Neuronal stem cell (in vitro differentiated cells): ENCODE data around the gene BCL2.

ENCODE experiments used
- DNase-seq: peaks from one replicate; pipeline ENCODE4 v3.0.0-alpha.2; 2013; ENCODE audit warnings: low spot score
- H2AFZ ChIP-seq: one replicate; pipeline ENCODE4 v1.6.1; 2013; ENCODE audit warnings: mild to moderate bottlenecking, low read length, inconsistent platforms
- H2AK5ac ChIP-seq: 2 replicates; pipeline ENCODE4 v1.6.1; 2013; ENCODE audit warnings: low read depth, mild to moderate bottlenecking, inconsistent platforms, low read length, moderate library complexity, mixed read lengths
- H2BK120ac ChIP-seq: 2 replicates; pipeline ENCODE4 v1.6.1; 2013; ENCODE audit warnings: low read depth, mild to moderate bottlenecking, inconsistent platforms, low read length, moderate library complexity, mixed read lengths
- H2BK12ac ChIP-seq: one replicate; pipeline ENCODE4 v1.6.1; 2013; ENCODE audit warnings: low read length, inconsistent platforms
- H2BK15ac ChIP-seq: 2 replicates; pipeline ENCODE4 v1.6.1; 2013; ENCODE audit warnings: mild to moderate bottlenecking, low read length, inconsistent platforms, mixed read lengths
- H2BK5ac ChIP-seq: one replicate; pipeline ENCODE4 v1.6.1; 2013; ENCODE audit warnings: inconsistent platforms, mild to moderate bottlenecking, low read length, moderate library complexity
- H3K14ac ChIP-seq: one replicate; pipeline ENCODE4 v1.6.1; 2013; ENCODE audit warnings: low read length, inconsistent platforms
- H3K18ac ChIP-seq: 2 replicates; pipeline ENCODE4 v1.6.1; 2013; ENCODE audit warnings: low read length, inconsistent platforms
- H3K23ac ChIP-seq: 2 replicates; pipeline ENCODE4 v1.6.1; 2013; ENCODE audit warnings: low read depth, mild to moderate bottlenecking, mixed read lengths, low read length, inconsistent platforms; ENCODE audit not compliant: poor library complexity
- H3K27ac ChIP-seq: replicated peaks from 3 replicates; pipeline ENCODE4 v1.5.1; 2013; ENCODE audit warnings: low read length, inconsistent platforms
- H3K27me3 ChIP-seq, 3 experiments: 2 replicates each; pipeline ENCODE4 v1.6.1; 2013; ENCODE audit warnings: low read length in 3 of 3, mild to moderate bottlenecking in 2 of 3, inconsistent platforms in 1 of 3, low read depth in 1 of 3, mixed read lengths in 1 of 3, moderate library complexity in 1 of 3; ENCODE audit not compliant: control insufficient read depth in 3 of 3, insufficient read depth in 3 of 3
- H3K36me3 ChIP-seq, 2 donors: replicated peaks in 1 of 2; 2 replicates each; pipeline ENCODE4 v1.6.1; 2013; ENCODE audit warnings: low read length in 2 of 2; ENCODE audit not compliant: control insufficient read depth in 2 of 2, insufficient read depth in 2 of 2
- H3K4ac ChIP-seq: 2 replicates; pipeline ENCODE4 v1.6.1; 2013; ENCODE audit warnings: inconsistent platforms, mild to moderate bottlenecking, low read length, moderate library complexity
- H3K4me1 ChIP-seq, 2 donors: 1 replicate in 1 of 2; 2 replicates in 1 of 2; pipeline ENCODE4 v1.6.1; 2013; ENCODE audit warnings: low read length in 2 of 2, low read depth in 1 of 2; ENCODE audit not compliant: control insufficient read depth in 2 of 2, insufficient read depth in 1 of 2
- H3K4me2 ChIP-seq: one replicate; pipeline ENCODE4 v1.6.1; 2013; ENCODE audit warnings: mild to moderate bottlenecking, low read length, inconsistent platforms; ENCODE audit not compliant: insufficient read depth, poor library complexity, severe bottlenecking
- H3K4me3 ChIP-seq, 2 donors: 2 replicates each; pipeline ENCODE4 v1.5.1; 2013; ENCODE audit warnings: low read length in 2 of 2, mild to moderate bottlenecking in 2 of 2, inconsistent platforms in 1 of 2, moderate library complexity in 1 of 2
- H3K79me1 ChIP-seq: one replicate; pipeline ENCODE4 v1.6.1; 2013; ENCODE audit warnings: low read depth, mild to moderate bottlenecking, inconsistent platforms, low read length, moderate library complexity
- H3K9ac ChIP-seq: one replicate; pipeline ENCODE4 v1.6.1; 2013; ENCODE audit warnings: mild to moderate bottlenecking, low read depth, low read length, inconsistent platforms; ENCODE audit not compliant: poor library complexity
- H3K9me3 ChIP-seq, 2 donors: replicated peaks in 1 of 2; 2 replicates each; pipeline versions ENCODE3 to v1.6.1; 2013; ENCODE audit warnings: low read length in 2 of 2, mild to moderate bottlenecking in 2 of 2, inconsistent platforms in 1 of 2, low read depth in 1 of 2, mixed read lengths in 1 of 2, moderate library complexity in 1 of 2; ENCODE audit not compliant: control insufficient read depth in 2 of 2, insufficient read depth in 1 of 2
- H4K8ac ChIP-seq: one replicate; pipeline ENCODE4 v1.6.1; 2013; ENCODE audit warnings: low read depth, mild to moderate bottlenecking, inconsistent platforms, low read length, moderate library complexity
- H4K91ac ChIP-seq: one replicate; pipeline ENCODE4 v1.6.1; 2013; ENCODE audit warnings: low read length, low read depth, mild to moderate bottlenecking, inconsistent platforms; ENCODE audit not compliant: poor library complexity
- WGBS, 2 donors: extraction: QIAGEN DNeasy Blood & Tissue Kit; methylation state at CpG; one replicate each; pipeline ENCODE4 v1.1.7; 2013; ENCODE audit warnings: missing lambda C conversion rate in 2 of 2, mixed read lengths in 1 of 2; ENCODE audit not compliant: insufficient read length in 2 of 2, insufficient replicate concordance in 1 of 2; ENCODE audit errors: extremely low coverage in 2 of 2; 5-methylcytosine and 5-hydroxymethylcytosine counted together

BCL2 gene

GRCh38 chr18:63089041-63089440, 230.5 kb downstream of the BCL2 start:
- no peak overlapping the region for H3K18ac ChIP-seq
- H2BK15ac ChIP-seq: no peak overlapping the region
- H3K4me3 ChIP-seq: no peak overlapping the region
- no peak overlapping the region for H3K14ac ChIP-seq
- peaks cover 0 to 8% of the 10 kb centered on the region in 2 donors for H3K9me3 ChIP-seq
- H2BK120ac ChIP-seq: peak overlapping the region; percentile 12
- H4K91ac ChIP-seq: no peak overlapping the region
- no peak for DNase-seq
- H4K8ac ChIP-seq: no peak overlapping the region
- H2BK5ac ChIP-seq: no peak overlapping the region
- peaks cover 0 to 7% (median 5%) of the 10 kb centered on the region in 3 experiments for H3K27me3 ChIP-seq
- H3K4me1 ChIP-seq: peaks cover 0 to 19% of the 10 kb centered on the region in 2 donors
- WGBS, 2 donors: no CpG with 5 or more reads among the region's 11 CpGs
- H2BK12ac ChIP-seq: peak overlapping the region; percentile 75
- H3K36me3 ChIP-seq: peaks cover 0 to 6% of the 10 kb centered on the region in 2 donors
- no peak overlapping the region for H3K4ac ChIP-seq
- H3K79me1 ChIP-seq: peaks cover 3% of the 10 kb centered on the region
- H3K4me2 ChIP-seq: no peak overlapping the region
- H3K27ac ChIP-seq: no peak overlapping the region
- no peak overlapping the region for H3K23ac ChIP-seq
- peak overlapping the region; percentile 37 for H2AK5ac ChIP-seq
- H3K9ac ChIP-seq: no peak overlapping the region
- no peak overlapping the region for H2AFZ ChIP-seq

- H3K9me3 ChIP-seq: peaks cover 0 to 8% of the 10 kb centered on the region in 2 donors
- peaks cover 0 to 19% of the 10 kb centered on the region in 2 donors for H3K4me1 ChIP-seq
- peaks cover 3% of the 10 kb centered on the region for H3K79me1 ChIP-seq
- peak overlapping the region; percentile 66 for H2BK12ac ChIP-seq
- no CpG with 5 or more reads among the region's 7 CpGs for WGBS, 2 donors
- no peak overlapping the region for H2BK120ac ChIP-seq
- no peak overlapping the region for H4K91ac ChIP-seq
- no peak overlapping the region for H3K4me3 ChIP-seq
- no peak overlapping the region for H2BK15ac ChIP-seq
- H3K4me2 ChIP-seq: no peak overlapping the region
- H3K23ac ChIP-seq: no peak overlapping the region
- no peak overlapping the region for H2AFZ ChIP-seq
- peak overlapping the region; percentile 65 for H2AK5ac ChIP-seq
- H4K8ac ChIP-seq: no peak overlapping the region
- DNase-seq: peak; percentile 6
- H3K9ac ChIP-seq: no peak overlapping the region
- peak overlapping the region; percentile 48 for H3K14ac ChIP-seq
- peaks cover 0 to 6% of the 10 kb centered on the region in 2 donors for H3K36me3 ChIP-seq
- H3K4ac ChIP-seq: no peak overlapping the region
- peak overlapping the region; percentile 83 for H3K18ac ChIP-seq
- no peak overlapping the region for H3K27ac ChIP-seq
- peak overlapping the region; percentile 63 for H2BK5ac ChIP-seq
- H3K27me3 ChIP-seq: peaks cover 0 to 11% (median 7%) of the 10 kb centered on the region in 3 experiments
Measured at GRCh38 chr18:63088262-63088661, 231.3 kb downstream of the BCL2 start.

GRCh38 chr18:63087421-63088230, 231.9 kb downstream of the BCL2 start:
- Histone ChIP-seq H2AK5ac (no peak overlapping the region), H4K8ac (no peak overlapping the region)
- no CpG with 5 or more reads among the region's 10 CpGs for WGBS, 2 donors

GRCh38 chr18:63085611-63086010, 234.0 kb downstream of the BCL2 start:
- Histone ChIP-seq H3K9ac (no peak overlapping the region), H3K23ac (no peak overlapping the region), H4K8ac (no peak overlapping the region), H3K9me3 (no peaks in the 10 kb centered on the region), H3K18ac (no peak overlapping the region), H2AFZ (no peak overlapping the region), H2BK5ac (no peak overlapping the region), H3K4me3 (no peak overlapping the region), H2BK15ac (no peak overlapping the region), H3K4ac (no peak overlapping the region), H3K36me3 (no peaks in the 10 kb centered on the region), H3K27me3 (peaks cover 0 to 14% (median 0%) of the 10 kb centered on the region in 3 experiments), H2BK12ac (no peak overlapping the region), H3K14ac (no peak overlapping the region), H3K27ac (no peak overlapping the region), H4K91ac (no peak overlapping the region), H3K79me1 (no peaks in the 10 kb centered on the region), H3K4me2 (no peak overlapping the region), H2BK120ac (no peak overlapping the region), H2AK5ac (no peak overlapping the region), H3K4me1 (peaks cover 0 to 8% of the 10 kb centered on the region in 2 donors)
- no CpG with 5 or more reads among the region's 5 CpGs for WGBS, 2 donors
- no peak for DNase-seq

More at GRCh38 chr18:63087421-63088230, 231.9 kb downstream of the BCL2 start:
- Histone ChIP-seq H2BK15ac (no peak overlapping the region), H3K27ac (no peak overlapping the region), H2BK120ac (no peak overlapping the region), H2BK5ac (no peak overlapping the region), H4K91ac (no peak overlapping the region), H3K14ac (no peak overlapping the region), H3K23ac (no peak overlapping the region), H3K4me3 (no peak overlapping the region), H3K4me1 (peaks cover 0 to 19% of the 10 kb centered on the region in 2 donors), H3K9me3 (peaks cover 0 to 8% of the 10 kb centered on the region in 2 donors), H3K18ac (no peak overlapping the region), H3K79me1 (peaks cover 3% of the 10 kb centered on the region), H3K9ac (no peak overlapping the region), H3K36me3 (peaks cover 0 to 6% of the 10 kb centered on the region in 2 donors), H2BK12ac (no peak overlapping the region), H2AFZ (no peak overlapping the region), H3K4me2 (no peak overlapping the region), H3K4ac (no peak overlapping the region), H3K27me3 (peaks cover 0 to 11% (median 7%) of the 10 kb centered on the region in 3 experiments)
- DNase-seq: no peak
